AG09309 (cell line): ENCODE data around the gene MYO3B.

ENCODE experiments used
- DNase-seq: peaks from one replicate; pipeline ENCODE4 v3.0.0-alpha.2; 2010; ENCODE audit warnings: low read depth
- H3K4me3 ChIP-seq: 2 replicates; pipeline ENCODE4 v1.5.1; 2011; ENCODE audit warnings: mild to moderate bottlenecking, low read depth, low read length, moderate library complexity; ENCODE audit not compliant: control insufficient read depth
- CTCF ChIP-seq: IDR thresholded peaks from 2 replicates; pipeline ENCODE4 v1.5.1; 2011; ENCODE audit warnings: mild to moderate bottlenecking, low read depth, low read length, inconsistent platforms; ENCODE audit not compliant: insufficient read depth, control insufficient read depth; ENCODE audit errors: missing control alignments

The MYO3B gene

GRCh38 chr2:170587922-170588321 is 410.0 kb downstream of the MYO3B start:
- DNase-seq = no peak
- H3K4me3 ChIP-seq = no peak overlapping the region
- TF ChIP-seq CTCF = no peak

GRCh38 chr2:170588729-170589128 is 410.8 kb downstream of the MYO3B start:
- DNase-seq = no peak
- TF ChIP-seq CTCF = no peak
- no peak overlapping the region for H3K4me3 ChIP-seq

- DNase-seq = no peak
- no peak for TF ChIP-seq CTCF
- H3K4me3 ChIP-seq = no peak overlapping the region
Measured at GRCh38 chr2:170596576-170596975, 418.6 kb downstream of the MYO3B start.

- H3K4me3 ChIP-seq = no peak overlapping the region
- TF ChIP-seq CTCF = no peak
- DNase-seq = no peak
Measured at GRCh38 chr2:170598067-170598395, 420.1 kb downstream of the MYO3B start.

- TF ChIP-seq CTCF = no peak
- DNase-seq = no peak
- no peak overlapping the region for H3K4me3 ChIP-seq
Measured at GRCh38 chr2:170601489-170601888, 423.5 kb downstream of the MYO3B start.

- DNase-seq = no peak
- H3K4me3 ChIP-seq = no peak overlapping the region
- TF ChIP-seq CTCF = no peak
Measured at GRCh38 chr2:170605862-170606261, 427.9 kb downstream of the MYO3B start.

- no peak for DNase-seq
- H3K4me3 ChIP-seq = no peak overlapping the region
- no peak for TF ChIP-seq CTCF
Measured at GRCh38 chr2:170607171-170607570, 429.2 kb downstream of the MYO3B start.
